Smooth muscle cell (in vitro differentiated cells): ENCODE results near the gene AFMID. TPM values are rescaled to one million over a fixed set of nuclear protein-coding genes. Genes with fewer than 3 reads are reported as not detected.
A peak's percentile ranks its signal among the peaks of the same experiment; 100 is the strongest.

Source experiments
- DNase-seq: peaks from one replicate; lab custom pipeline; 2025; ENCODE audit not compliant: unreplicated experiment; lab: John Stamatoyannopoulos, UW
- H2AFZ ChIP-seq: fragments of 200-600 bp; sonication (generic); 2 replicates; pipeline ENCODE4 v1.6.0; 2016; ENCODE audit warnings: antibody characterized with exemption, low read depth, mild to moderate bottlenecking
- H3F3A ChIP-seq: fragments of 200-600 bp; sonication (generic); 2 replicates; pipeline ENCODE4 v1.6.0; 2017; ENCODE audit warnings: antibody characterized with exemption, low read depth
- H3K27ac ChIP-seq: fragments of 200-600 bp; sonication (generic); 2 replicates; pipeline ENCODE4 v1.5.1; 2016; ENCODE audit warnings: low read depth, mild to moderate bottlenecking
- H3K27me3 ChIP-seq: fragments of 200-600 bp; sonication (generic); 2 replicates; pipeline ENCODE4 v1.6.1; 2016; ENCODE audit warnings: low read depth, mild to moderate bottlenecking
- H3K36me3 ChIP-seq: fragments of 200-600 bp; sonication (generic); 2 replicates; pipeline ENCODE4 v1.5.1; 2016; ENCODE audit warnings: low read depth
- H3K4me1 ChIP-seq: fragments of 200-600 bp; sonication (generic); 2 replicates; pipeline ENCODE4 v1.5.1; 2016; ENCODE audit warnings: low read depth
- H3K4me2 ChIP-seq: fragments of 200-600 bp; sonication (generic); 2 replicates; pipeline ENCODE4 v1.6.0; 2016; ENCODE audit warnings: mild to moderate bottlenecking
- H3K4me3 ChIP-seq: fragments of 200-600 bp; sonication (generic); 2 replicates; pipeline ENCODE4 v1.5.1; 2016; ENCODE audit warnings: mild to moderate bottlenecking
- H3K79me2 ChIP-seq: fragments of 200-600 bp; sonication (generic); 2 replicates; pipeline ENCODE4 v1.6.0; 2016; ENCODE audit warnings: low read depth, mild to moderate bottlenecking
- H3K9ac ChIP-seq: fragments of 200-600 bp; sonication (generic); 2 replicates; pipeline ENCODE4 v1.6.0; 2016; ENCODE audit warnings: low read depth
- H3K9me3 ChIP-seq: fragments of 200-600 bp; sonication (generic); replicated peaks from 2 replicates; pipeline ENCODE4 v1.5.1; 2016; ENCODE audit warnings: low read depth
- H4K20me1 ChIP-seq: fragments of 200-600 bp; sonication (generic); 2 replicates; pipeline ENCODE4 v1.6.0; 2016; ENCODE audit warnings: low read depth
- WGBS: methylation state at CpG from one replicate; pipeline ENCODE4 v1.1.7; 2016; ENCODE audit warnings: low lambda C conversion rate; 5-methylcytosine and 5-hydroxymethylcytosine counted together
- polyA plus RNA-seq: library from polyadenylated mRNA; unstranded; fragments of >200 nt; fragmentation: Nextera tagmentation; extraction: Ambion mirVana; gene quantifications from 2 replicates; pipeline ENCODE4 v1.2.1, GENCODE V29; 2016
- total RNA-seq: library from RNA; depleted of rRNA; stranded (reverse); fragments of >200 nt; gene quantifications from 2 replicates; pipeline ENCODE4 v1.2.3, GENCODE V29; 2014
- TF ChIP-seq, protein P1 (sequence below): fragments of 200-600 bp; sonication (generic); IDR thresholded peaks from 2 replicates; pipeline ENCODE4 v1.5.1; 2017; ENCODE audit warnings: borderline replicate concordance, mild to moderate bottlenecking, antibody characterized with exemption; ENCODE audit not compliant: insufficient read depth, poor library complexity, severe bottlenecking

AFMID gene
- total and polyA plus RNA-seq, 2 experiments from 2014 or later: 10.0 to 64.9 TPM

- H3K4me2 ChIP-seq: peak overlapping the region; percentile 49
- 41% methylated on average over 25 of the region's 27 CpGs for WGBS
- no peak overlapping the region for H2AFZ ChIP-seq
Observed at GRCh38 chr17:78250891-78251772, 64.0 kb downstream of the AFMID start.

DNA sequence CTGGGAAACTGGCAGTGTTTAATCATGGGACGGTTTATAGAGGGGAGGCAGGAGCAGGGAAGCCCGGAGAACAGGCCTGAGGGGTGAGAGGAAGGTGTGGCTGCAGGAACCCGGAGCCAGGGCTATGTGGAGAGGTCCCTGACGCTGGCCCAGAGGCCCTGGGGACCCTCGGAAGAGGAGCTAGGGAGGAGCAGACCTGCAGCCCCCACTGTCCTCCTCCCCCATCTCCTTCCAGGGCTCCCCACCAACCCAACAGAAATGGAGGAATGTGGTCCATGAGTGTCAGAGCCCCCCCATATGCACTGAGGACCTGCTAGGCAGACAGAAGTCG is 64.6 kb downstream of the AFMID start:
- no peak overlapping the region for H3K4me3 ChIP-seq
- H3K36me3 ChIP-seq: no peaks in the 10 kb centered on the region
- TF ChIP-seq, protein P1, sequence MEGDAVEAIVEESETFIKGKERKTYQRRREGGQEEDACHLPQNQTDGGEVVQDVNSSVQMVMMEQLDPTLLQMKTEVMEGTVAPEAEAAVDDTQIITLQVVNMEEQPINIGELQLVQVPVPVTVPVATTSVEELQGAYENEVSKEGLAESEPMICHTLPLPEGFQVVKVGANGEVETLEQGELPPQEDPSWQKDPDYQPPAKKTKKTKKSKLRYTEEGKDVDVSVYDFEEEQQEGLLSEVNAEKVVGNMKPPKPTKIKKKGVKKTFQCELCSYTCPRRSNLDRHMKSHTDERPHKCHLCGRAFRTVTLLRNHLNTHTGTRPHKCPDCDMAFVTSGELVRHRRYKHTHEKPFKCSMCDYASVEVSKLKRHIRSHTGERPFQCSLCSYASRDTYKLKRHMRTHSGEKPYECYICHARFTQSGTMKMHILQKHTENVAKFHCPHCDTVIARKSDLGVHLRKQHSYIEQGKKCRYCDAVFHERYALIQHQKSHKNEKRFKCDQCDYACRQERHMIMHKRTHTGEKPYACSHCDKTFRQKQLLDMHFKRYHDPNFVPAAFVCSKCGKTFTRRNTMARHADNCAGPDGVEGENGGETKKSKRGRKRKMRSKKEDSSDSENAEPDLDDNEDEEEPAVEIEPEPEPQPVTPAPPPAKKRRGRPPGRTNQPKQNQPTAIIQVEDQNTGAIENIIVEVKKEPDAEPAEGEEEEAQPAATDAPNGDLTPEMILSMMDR: no peak
- no peak overlapping the region for H3K9ac ChIP-seq
- H2AFZ ChIP-seq: no peak overlapping the region
- peaks cover 4% of the 10 kb centered on the region for H3K79me2 ChIP-seq
- H3K4me1 ChIP-seq: peaks cover 22% of the 10 kb centered on the region
- no peak for DNase-seq
- 70% methylated on average over 6 of the region's 6 CpGs for WGBS
- no peak overlapping the region for H3K4me2 ChIP-seq
- peaks cover 3% of the 10 kb centered on the region for H3F3A ChIP-seq
- H3K27me3 ChIP-seq: no peaks in the 10 kb centered on the region
- H4K20me1 ChIP-seq: no peaks in the 10 kb centered on the region
- no peak overlapping the region for H3K27ac ChIP-seq
- no peaks in the 10 kb centered on the region for H3K9me3 ChIP-seq

More at GRCh38 chr17:78250891-78251772, 64.0 kb downstream of the AFMID start:
- Histone ChIP-seq H3K27ac (no peak overlapping the region), H4K20me1 (no peaks in the 10 kb centered on the region), H3K27me3 (no peaks in the 10 kb centered on the region), H3K36me3 (no peaks in the 10 kb centered on the region), H3F3A (peaks cover 3% of the 10 kb centered on the region), H3K79me2 (peaks cover 4% of the 10 kb centered on the region), H3K9me3 (no peaks in the 10 kb centered on the region), H3K9ac (no peak overlapping the region), H3K4me1 (peaks cover 15% of the 10 kb centered on the region), H3K4me3 (no peak overlapping the region)
- peak; percentile 69 for DNase-seq
- TF ChIP-seq, protein P1: peak; percentile 100

GRCh38 chr17:78252111-78252634 is 65.0 kb downstream of the AFMID start:
- H3F3A ChIP-seq: peaks cover 3% of the 10 kb centered on the region
- H2AFZ ChIP-seq: no peak overlapping the region
- H4K20me1 ChIP-seq: no peaks in the 10 kb centered on the region
- no peaks in the 10 kb centered on the region for H3K36me3 ChIP-seq
- 87% methylated on average over 12 of the region's 12 CpGs for WGBS
- TF ChIP-seq, protein P1: no peak
- H3K79me2 ChIP-seq: peaks cover 4% of the 10 kb centered on the region
- no peaks in the 10 kb centered on the region for H3K27me3 ChIP-seq
- no peak overlapping the region for H3K9ac ChIP-seq
- H3K9me3 ChIP-seq: no peaks in the 10 kb centered on the region
- no peak overlapping the region for H3K4me3 ChIP-seq
- peaks cover 26% of the 10 kb centered on the region for H3K4me1 ChIP-seq
- no peak overlapping the region for H3K4me2 ChIP-seq
- H3K27ac ChIP-seq: no peak overlapping the region
- DNase-seq: no peak
